Right lobe of liver (tissue), 4 donors: ENCODE data around the gene IL12A.

ENCODE experiments used
- POLR2A ChIP-seq: fragments of 450-650 bp; IDR thresholded peaks from one replicate; pipeline ENCODE4 v1.6.1; 2017; ENCODE audit warnings: antibody characterized with exemption, mild to moderate bottlenecking
- TF ChIP-seq, protein P1 (sequence below), 4 donors: fragments of 200-600 bp in 3 of 4; fragments of 450-650 bp in 1 of 4; IDR thresholded peaks; one replicate each; pipeline versions ENCODE4 v1.5.1 to v1.8.0; 2016 to 2022; ENCODE audit warnings: antibody characterized with exemption in 4 of 4, mild to moderate bottlenecking in 2 of 4
- donor health status: DM: no; HTN: no; CAD: no.
- donor health status: DM: no; HTN: no; CAD: no.
- donor health status: DM: no; HTN: yes; CAD: no.

DNA sequence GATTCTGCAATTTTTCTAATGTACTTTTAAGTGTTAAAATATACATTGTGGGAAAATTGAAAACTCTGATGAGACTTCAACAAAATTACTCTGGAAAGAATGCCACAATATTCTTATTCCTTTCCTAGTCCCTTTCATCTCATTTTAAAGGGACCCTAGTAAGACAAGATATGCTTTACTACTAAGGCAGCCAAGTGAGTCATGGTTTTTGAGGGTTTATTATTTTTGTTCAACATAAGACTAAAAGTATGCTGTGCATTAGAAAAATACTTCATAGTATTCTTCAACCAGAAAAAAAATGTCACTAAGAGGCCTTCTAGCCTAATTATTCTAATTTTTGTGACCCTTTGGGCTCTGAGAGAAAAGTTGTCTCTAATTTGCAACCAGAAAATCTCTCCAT, 7.4 kb downstream of the IL12A start:
- TF ChIP-seq, protein P1, sequence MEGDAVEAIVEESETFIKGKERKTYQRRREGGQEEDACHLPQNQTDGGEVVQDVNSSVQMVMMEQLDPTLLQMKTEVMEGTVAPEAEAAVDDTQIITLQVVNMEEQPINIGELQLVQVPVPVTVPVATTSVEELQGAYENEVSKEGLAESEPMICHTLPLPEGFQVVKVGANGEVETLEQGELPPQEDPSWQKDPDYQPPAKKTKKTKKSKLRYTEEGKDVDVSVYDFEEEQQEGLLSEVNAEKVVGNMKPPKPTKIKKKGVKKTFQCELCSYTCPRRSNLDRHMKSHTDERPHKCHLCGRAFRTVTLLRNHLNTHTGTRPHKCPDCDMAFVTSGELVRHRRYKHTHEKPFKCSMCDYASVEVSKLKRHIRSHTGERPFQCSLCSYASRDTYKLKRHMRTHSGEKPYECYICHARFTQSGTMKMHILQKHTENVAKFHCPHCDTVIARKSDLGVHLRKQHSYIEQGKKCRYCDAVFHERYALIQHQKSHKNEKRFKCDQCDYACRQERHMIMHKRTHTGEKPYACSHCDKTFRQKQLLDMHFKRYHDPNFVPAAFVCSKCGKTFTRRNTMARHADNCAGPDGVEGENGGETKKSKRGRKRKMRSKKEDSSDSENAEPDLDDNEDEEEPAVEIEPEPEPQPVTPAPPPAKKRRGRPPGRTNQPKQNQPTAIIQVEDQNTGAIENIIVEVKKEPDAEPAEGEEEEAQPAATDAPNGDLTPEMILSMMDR (IDR thresholded peaks at IDR 0.05): no peak
- TF ChIP-seq POLR2A: no peak
